Measurements from ENCODE around the gene ANKRD13A.

The ANKRD13A gene

GRCh38 chr12:109994401-109995175 is 4.6 kb upstream of the ANKRD13A start:
- Histone ChIP-seq H3K27ac (no peak overlapping the region), H3K27me3 (ENCODE audit: insufficient read depth, low read depth) (no peaks in the 10 kb centered on the region), H3K36me3 (ENCODE audit: insufficient read depth) (no peaks in the 10 kb centered on the region), H3K4me1 (ENCODE audit: low read depth, poor library complexity, severe bottlenecking) (peaks cover 3% of the 10 kb centered on the region), H3K79me2 (ENCODE audit: insufficient read depth, low read depth) (peaks cover 22% of the 10 kb centered on the region; the same call in 1 of the 2 replicates), H3K4me2 (peak overlapping the region; percentile 73), H4K20me1 (ENCODE audit: insufficient read depth) (no peaks in the 10 kb centered on the region), H2AFZ (ENCODE audit: low read depth) (no peak overlapping the region), H3K4me3 (IDR thresholded peaks at IDR 0.05; ENCODE audit: insufficient read depth, low read depth, low read length) (no peak overlapping the region), H3K9ac (no peak overlapping the region)
- TF ChIP-seq CTCF (conservative IDR thresholded peaks at IDR 0.05; ENCODE audit: low read depth, low read length), result no peak

- Histone ChIP-seq H4K20me1 (ENCODE audit: insufficient read depth) (no peaks in the 10 kb centered on the region), H3K79me2 (ENCODE audit: insufficient read depth, low read depth) (peaks cover 22% of the 10 kb centered on the region; the same call in 1 of the 2 replicates), H3K27me3 (ENCODE audit: insufficient read depth, low read depth) (no peaks in the 10 kb centered on the region), H3K27ac (no peak overlapping the region), H3K4me3 (IDR thresholded peaks at IDR 0.05; ENCODE audit: insufficient read depth, low read depth, low read length) (no peak overlapping the region), H2AFZ (ENCODE audit: low read depth) (peak overlapping the region; percentile 98; the same call in 1 of the 2 replicates), H3K4me1 (ENCODE audit: low read depth, poor library complexity, severe bottlenecking) (peaks cover 3% of the 10 kb centered on the region), H3K36me3 (ENCODE audit: insufficient read depth) (no peaks in the 10 kb centered on the region), H3K9ac (peak overlapping the region; percentile 51; the same call in 1 of the 2 replicates), H3K4me2 (peak overlapping the region; percentile 73)
- no peak for TF ChIP-seq CTCF (conservative IDR thresholded peaks at IDR 0.05; ENCODE audit: low read depth, low read length)
Observed at GRCh38 chr12:109995361-109995685, 3.9 kb upstream of the ANKRD13A start.

- H3K4me1 ChIP-seq (ENCODE audit: low read depth, poor library complexity, severe bottlenecking), result peaks cover 3% of the 10 kb centered on the region
- no peak for TF ChIP-seq CTCF (conservative IDR thresholded peaks at IDR 0.05; ENCODE audit: low read depth, low read length)
- H3K4me3 ChIP-seq (IDR thresholded peaks at IDR 0.05; ENCODE audit: insufficient read depth, low read depth, low read length), result no peak within 1 kb of the TSS
- H3K27ac ChIP-seq, result no peak within 1 kb of the TSS
- H3K27me3 ChIP-seq (ENCODE audit: insufficient read depth, low read depth), result no peaks in the 10 kb centered on the region
- H3K79me2 ChIP-seq (ENCODE audit: insufficient read depth, low read depth), result peaks cover 22% of the 10 kb centered on the region; the same call in 1 of the 2 replicates
- peak within 1 kb of the TSS; percentile 98 for H2AFZ ChIP-seq (ENCODE audit: low read depth)
- peak within 1 kb of the TSS; percentile 51; the same call in 1 of the 2 replicates for H3K9ac ChIP-seq
- no peaks in the 10 kb centered on the region for H3K36me3 ChIP-seq (ENCODE audit: insufficient read depth)
- peak within 1 kb of the TSS; percentile 73 for H3K4me2 ChIP-seq
- H4K20me1 ChIP-seq (ENCODE audit: insufficient read depth), result no peaks in the 10 kb centered on the region
Observed at GRCh38 chr12:109995686-109996482, 3.3 kb upstream of the ANKRD13A start, which contains the start of gene GIT2. GIT2 (minus strand) TSS chr12:109996368; CDS start chr12:109996224, 144 bp downstream.

GRCh38 chr12:109996483-109996853 is 2.8 kb upstream of the ANKRD13A start:
- H3K79me2 ChIP-seq (ENCODE audit: insufficient read depth, low read depth), result peaks cover 22% of the 10 kb centered on the region; the same call in 1 of the 2 replicates
- H3K36me3 ChIP-seq (ENCODE audit: insufficient read depth), result no peaks in the 10 kb centered on the region
- no peaks in the 10 kb centered on the region for H4K20me1 ChIP-seq (ENCODE audit: insufficient read depth)
- H3K4me2 ChIP-seq, result peak overlapping the region; percentile 69; the same call in 1 of the 2 replicates
- no peak for TF ChIP-seq CTCF (conservative IDR thresholded peaks at IDR 0.05; ENCODE audit: low read depth, low read length)
- peaks cover 3% of the 10 kb centered on the region for H3K4me1 ChIP-seq (ENCODE audit: low read depth, poor library complexity, severe bottlenecking)
- peak overlapping the region; percentile 51; the same call in 1 of the 2 replicates for H3K9ac ChIP-seq
- no peak overlapping the region for H3K4me3 ChIP-seq (IDR thresholded peaks at IDR 0.05; ENCODE audit: insufficient read depth, low read depth, low read length)
- peak overlapping the region; percentile 98 for H2AFZ ChIP-seq (ENCODE audit: low read depth)
- H3K27me3 ChIP-seq (ENCODE audit: insufficient read depth, low read depth), result no peaks in the 10 kb centered on the region
- no peak overlapping the region for H3K27ac ChIP-seq
